IMR-90 (cell line): Measurements from ENCODE around the gene CHRM5. TPM values are rescaled to one million over a fixed set of nuclear protein-coding genes. Genes with fewer than 3 reads are reported as not detected.

ENCODE experiments used
- ATAC-seq: fragments of 200-7000 bp; cut with Tn5 transposase; 2 replicates; pipeline ENCODE4 v1.9.1; 2020; ENCODE audit warnings: low read depth, mild to moderate bottlenecking, moderate library complexity
- BruUV-seq: library from RNA; stranded (reverse); fragments of 400-500 nt; replicated peaks from 2 replicates; lab custom pipeline; 2021; lab: Mats Ljungman, UMichigan
- CTCF ChIA-PET: fragments of 300-600 bp; formaldehyde crosslinking; extraction: SDS; loops from one replicate; lab custom pipeline; 2021; ENCODE audit warnings: antibody characterized with exemption; lab: Yijun Ruan, JAX
- POLR2A ChIA-PET: fragments of 300-600 bp; sonication (Branson Sonifier 250); formaldehyde crosslinking; loops from one replicate; lab custom pipeline; 2022; ENCODE audit warnings: antibody characterized with exemption; ENCODE audit not compliant: unreplicated experiment; lab: Charles Lee
- DNase-seq: peaks from one replicate; pipeline ENCODE4 v3.0.0; 2013
- H2AFZ ChIP-seq: replicated peaks from 2 replicates; pipeline ENCODE3; 2013; ENCODE audit warnings: low read length, mild to moderate bottlenecking; ENCODE audit not compliant: poor library complexity
- H2AK5ac ChIP-seq: 2 replicates; pipeline ENCODE4 v1.6.1; 2013; ENCODE audit warnings: low read depth, low read length, inconsistent platforms
- H2AK9ac ChIP-seq: replicated peaks from 2 replicates; pipeline ENCODE3; 2013; ENCODE audit warnings: mild to moderate bottlenecking, low read depth, low read length, moderate library complexity; ENCODE audit not compliant: poor library complexity
- H2BK120ac ChIP-seq: 2 replicates; pipeline ENCODE4 v1.6.1; 2013; ENCODE audit warnings: low read depth, low read length, inconsistent platforms
- H2BK15ac ChIP-seq: 3 replicates; pipeline ENCODE4 v1.6.1; 2013; ENCODE audit warnings: low read depth, low read length, inconsistent platforms
- H2BK20ac ChIP-seq: 2 replicates; pipeline ENCODE4 v1.6.1; 2013; ENCODE audit warnings: low read depth, mild to moderate bottlenecking, inconsistent platforms, low read length, moderate library complexity
- H2BK5ac ChIP-seq: 2 replicates; pipeline ENCODE4 v1.6.1; 2013; ENCODE audit warnings: mild to moderate bottlenecking, low read depth, low read length, inconsistent platforms; ENCODE audit not compliant: poor library complexity, severe bottlenecking
- H3K14ac ChIP-seq: replicated peaks from 2 replicates; pipeline ENCODE4 v1.6.1; 2013; ENCODE audit warnings: low read depth, low read length, inconsistent platforms
- H3K18ac ChIP-seq: 2 replicates; pipeline ENCODE4 v1.6.1; 2013; ENCODE audit warnings: low read depth, low read length, control low read depth
- H3K23ac ChIP-seq: 2 replicates; pipeline ENCODE4 v1.6.1; 2013; ENCODE audit warnings: low read depth, low read length, inconsistent platforms
- H3K27ac ChIP-seq: 2 replicates; pipeline ENCODE4 v1.5.1; 2013; ENCODE audit warnings: mild to moderate bottlenecking, control low read depth, low read length; ENCODE audit not compliant: insufficient read depth
- H3K27me3 ChIP-seq: 2 replicates; pipeline ENCODE4 v1.6.1; 2013; ENCODE audit warnings: low read length; ENCODE audit not compliant: control insufficient read depth, insufficient read depth
- H3K36me3 ChIP-seq: 2 replicates; pipeline ENCODE4 v1.6.1; 2013; ENCODE audit warnings: low read length, mixed read lengths; ENCODE audit not compliant: control insufficient read depth, insufficient read depth
- H3K4ac ChIP-seq: 2 replicates; pipeline ENCODE4 v1.6.1; 2013; ENCODE audit warnings: low read depth, low read length, inconsistent platforms
- H3K4me1 ChIP-seq: 2 replicates; pipeline ENCODE4 v1.6.1; 2013; ENCODE audit warnings: low read length, mixed read lengths; ENCODE audit not compliant: control insufficient read depth, insufficient read depth
- H3K4me2 ChIP-seq: 2 replicates; pipeline ENCODE4 v1.6.1; 2013; ENCODE audit warnings: low read depth, mild to moderate bottlenecking, control low read depth, low read length, moderate library complexity
- H3K4me3 ChIP-seq: 2 replicates; pipeline ENCODE4 v1.5.1; 2013; ENCODE audit warnings: low read depth, mild to moderate bottlenecking, control low read depth, low read length, moderate library complexity; ENCODE audit not compliant: insufficient read depth
- H3K56ac ChIP-seq: 2 replicates; pipeline ENCODE4 v1.6.1; 2013; ENCODE audit warnings: low read length, inconsistent platforms; ENCODE audit not compliant: insufficient read depth; ENCODE audit errors: extremely low read depth
- H3K79me1 ChIP-seq, 2 experiments: 2 replicates each; pipeline ENCODE4 v1.6.1; 2013; ENCODE audit warnings: low read length in 2 of 2, inconsistent platforms in 1 of 2, low read depth in 1 of 2
- H3K9ac ChIP-seq: 2 replicates; pipeline ENCODE4 v1.6.1; 2013; ENCODE audit warnings: low read depth, low read length, control low read depth
- H3K9me1 ChIP-seq: 2 replicates; pipeline ENCODE4 v1.6.1; 2013; ENCODE audit warnings: low read length, inconsistent platforms; ENCODE audit not compliant: insufficient read depth
- H3K9me3 ChIP-seq: 2 replicates; pipeline ENCODE4 v1.6.1; 2013; ENCODE audit warnings: low read length; ENCODE audit not compliant: control insufficient read depth, insufficient read depth
- H4K20me1 ChIP-seq: 2 replicates; pipeline ENCODE4 v1.6.1; 2013; ENCODE audit warnings: low read length, inconsistent platforms; ENCODE audit not compliant: insufficient read depth
- H4K5ac ChIP-seq: 2 replicates; pipeline ENCODE4 v1.6.1; 2013; ENCODE audit warnings: mild to moderate bottlenecking, low read depth, low read length, control low read depth
- H4K8ac ChIP-seq, 2 experiments: 2 replicates each; pipeline ENCODE4 v1.6.1; 2013; ENCODE audit warnings: low read depth in 2 of 2, low read length in 2 of 2, control low read depth in 1 of 2, inconsistent platforms in 1 of 2
- H4K91ac ChIP-seq: 2 replicates; pipeline ENCODE4 v1.6.1; 2013; ENCODE audit warnings: low read depth, low read length, inconsistent platforms; ENCODE audit not compliant: insufficient read depth
- BHLHE40 ChIP-seq: fragments of 150-350 bp; IDR thresholded peaks from 2 replicates; pipeline ENCODE4 v1.6.1; 2016; ENCODE audit warnings: mild to moderate bottlenecking, low read depth, low read length
- MXI1 ChIP-seq: IDR thresholded peaks from 2 replicates; pipeline ENCODE4 v1.6.1; 2012; ENCODE audit warnings: low read depth, mild to moderate bottlenecking, low read length, moderate library complexity, borderline replicate concordance
- POLR2A ChIP-seq: IDR thresholded peaks from 2 replicates; pipeline ENCODE4 v1.6.1; 2012; ENCODE audit warnings: mild to moderate bottlenecking, low read depth, low read length
- SMC3 ChIP-seq: fragments of 150-350 bp; IDR thresholded peaks from 2 replicates; pipeline ENCODE4 v1.6.1; 2016; ENCODE audit warnings: low read depth, mild to moderate bottlenecking, antibody characterized with exemption, low read length, moderate library complexity
- USF2 ChIP-seq: fragments of 150-350 bp; IDR thresholded peaks from 2 replicates; pipeline ENCODE4 v1.6.1; 2017; ENCODE audit warnings: mild to moderate bottlenecking, antibody characterized with exemption, low read length, low read depth
- WGBS, 2 experiments: methylation state at CpG; one replicate each; pipeline versions ENCODE4 v1.1.5 to v1.1.7; 2013; ENCODE audit warnings: missing lambda C conversion rate in 2 of 2; ENCODE audit not compliant: insufficient read length in 1 of 2; ENCODE audit errors: extremely low coverage in 2 of 2; 5-methylcytosine and 5-hydroxymethylcytosine counted together
- dilution Hi-C: fragments of 300-500 bp; cut with HindIII; formaldehyde crosslinking; loops from one replicate; pipeline ENCODE4 v1.14.3; 2018; ENCODE audit warnings: low sequenced_read_pairs; ENCODE audit not compliant: unreplicated experiment
- in situ Hi-C: fragments of 300-500 bp; cut with MboI; formaldehyde crosslinking; loops from 3 replicates; pipeline ENCODE4 v1.14.3; 2019; ENCODE audit warnings: low sequenced_read_pairs, inconsistent platforms, mixed read lengths
- intact Hi-C: fragments of 100-400 bp; cut with micrococcal nuclease; formaldehyde crosslinking; loops from 2 replicates; pipeline ENCODE4 v1.10.0; 2022
- polyA plus RNA-seq, 3 experiments: library from polyadenylated mRNA; depleted of rRNA; stranded (reverse); fragments of >200 nt; gene quantifications; 2 replicates each; pipeline ENCODE4 v1.2.3, GENCODE V29; 2012; ENCODE audit warnings: low replicate concordance in 1 of 3
- total RNA-seq: library from RNA; depleted of rRNA; stranded (reverse); fragments of >200 nt; gene quantifications from 2 replicates; pipeline ENCODE4 v1.2.3, GENCODE V29; 2012

Gene CHRM5
- total and polyA plus RNA-seq, 2 of the 4 experiments (the other 2 are of a cell fraction), result under 0.01 to 0.03 TPM

- dilution Hi-C loops, result no loop called here
- Histone ChIP-seq H3K79me1 (peaks cover 1 to 18% of the 10 kb centered on the region in 2 experiments; a peak in 3 of 4 replicates), H3K9me3 (no peaks in the 10 kb centered on the region), H3K4me2 (peak within 1 kb of the TSS; percentile 90), H2AFZ (peak within 1 kb of the TSS; percentile 97), H3K4ac (peak within 1 kb of the TSS; percentile 90), H4K8ac (peak within 1 kb of the TSS; percentile 39 to 95), H3K27me3 (no peaks in the 10 kb centered on the region), H3K9ac (peak within 1 kb of the TSS; percentile 90), H3K36me3 (no peaks in the 10 kb centered on the region), H3K18ac (peak within 1 kb of the TSS; percentile 82), H2BK20ac (peak within 1 kb of the TSS; percentile 45; the same call in 1 of the 2 replicates), H3K23ac (peak within 1 kb of the TSS; percentile 88), H3K9me1 (no peaks in the 10 kb centered on the region), H2AK5ac (peak within 1 kb of the TSS; percentile 22), H2BK5ac (peak within 1 kb of the TSS; percentile 97), H3K56ac (peak within 1 kb of the TSS; percentile 90), H4K20me1 (no peaks in the 10 kb centered on the region), H4K5ac (peak within 1 kb of the TSS; percentile 72), H4K91ac (peak within 1 kb of the TSS; percentile 90), H3K4me1 (peaks cover 2% of the 10 kb centered on the region), H2AK9ac (peak within 1 kb of the TSS; percentile 91), H3K4me3 (peak within 1 kb of the TSS; percentile 76), H2BK15ac (peak within 1 kb of the TSS; percentile 1; the same call in 1 of the 3 replicates), H3K14ac (peak within 1 kb of the TSS; percentile 90), H2BK120ac (peak within 1 kb of the TSS; percentile 92), H3K27ac (peak within 1 kb of the TSS; percentile 92)
- peak; percentile 53 for DNase-seq
- TF ChIP-seq USF2, result peak; percentile 57
- 0 out of 2 replicates have a peak, but pooled peaks have one; percentile 32 for TF ChIP-seq BHLHE40
- TF ChIP-seq POLR2A, result peak; percentile 59; the same call in 1 of the 2 replicates
- TF ChIP-seq MXI1, result 0 out of 2 replicates have a peak, but pooled peaks have one; percentile 48
- no peak for TF ChIP-seq SMC3
- in situ Hi-C loops, result no loop called here
- ChIA-PET CTCF (interaction anchor here (0.6 to 0.7 kb wide), 2 partner anchors 16 to 38 kb away, joined by 3 read pairs; no protein-coding TSS in a partner anchor), POLR2A (no interaction called here)
- intact Hi-C loops, result loop anchor here (5.0 kb wide), 1 partner anchor 52 kb away; no protein-coding TSS in a partner anchor
- no TSS peak for BruUV-seq
- WGBS, 2 experiments, result 0% methylated on average over 37 of the region's 82 CpGs; no CpG with 5 or more reads in 1 of the 2 experiments
- ATAC-seq, result peak; percentile 76
Observed at GRCh38 chr15:34038871-34039789, 70.8 kb downstream of the CHRM5 start, which contains the start of gene AVEN. Gene AVEN, minus strand, starts transcription at chr15:34039204. Its CDS starts 158 bp downstream, at chr15:34039046.
